GM18520 (cell line): ENCODE measurements around the gene NMUR1.

Experiments
- ATAC-seq: cut with Tn5 transposase; IDR thresholded peaks from one replicate; pipeline ENCODE4 v1.9.1; 2021; ENCODE audit not compliant: unreplicated experiment

NMUR1 gene

DNA sequence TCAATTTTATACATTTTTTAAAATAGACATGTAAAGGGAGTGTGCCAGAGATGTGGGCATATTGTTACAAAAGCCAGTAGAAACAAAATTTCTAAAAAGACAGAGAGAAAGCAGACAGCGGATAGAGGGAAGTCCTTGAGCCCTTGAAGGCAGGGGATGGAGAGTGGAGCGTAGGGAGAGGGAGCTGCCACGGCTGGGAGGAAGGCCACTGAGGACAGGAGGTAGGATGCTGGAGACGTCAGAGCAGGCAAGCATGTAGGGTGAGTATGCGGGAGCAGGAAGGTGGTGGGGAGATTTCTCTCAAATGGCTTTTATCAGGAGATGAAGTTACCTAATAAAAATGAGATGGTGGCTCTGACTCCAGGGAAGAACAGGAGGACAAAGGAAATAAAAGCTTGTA, 41.9 kb downstream of the NMUR1 start:
- ATAC-seq: no peak

DNA sequence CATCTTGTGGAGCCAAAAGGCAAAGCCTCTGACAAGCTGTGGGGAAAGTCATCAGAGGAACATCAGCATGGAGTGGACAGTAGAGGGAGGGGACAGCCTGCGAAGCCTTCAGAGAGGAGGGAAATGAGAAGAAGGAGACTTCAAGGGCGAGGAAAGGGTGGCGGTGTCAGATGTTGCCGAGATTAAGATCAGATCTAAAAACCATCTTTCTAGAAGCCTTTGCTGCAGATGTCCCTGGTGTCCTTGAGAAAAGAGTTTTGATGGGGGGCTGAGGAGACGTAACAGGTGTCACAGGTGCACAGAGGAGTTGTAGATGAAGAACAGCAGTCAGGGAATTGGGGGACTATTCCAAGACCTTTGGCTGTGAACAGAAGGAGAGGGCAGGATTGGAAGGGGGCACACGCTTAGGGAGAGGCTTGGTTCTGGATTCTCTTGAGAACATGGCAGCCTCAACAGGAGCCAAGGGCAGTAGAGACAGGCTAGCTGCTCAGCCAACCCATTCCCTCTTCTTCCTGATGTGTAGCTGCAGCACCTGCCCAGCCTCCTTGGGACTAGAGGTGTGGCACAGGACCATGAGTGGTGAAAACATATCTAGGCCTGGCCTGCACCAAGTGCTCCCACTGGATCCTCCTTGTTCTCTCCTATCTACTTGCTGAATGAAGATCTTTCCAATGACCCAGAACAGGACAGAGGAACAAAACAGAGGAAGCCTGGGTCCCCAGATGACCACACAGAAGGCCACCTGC, 43.2 kb downstream of the NMUR1 start:
- no peak for ATAC-seq

DNA sequence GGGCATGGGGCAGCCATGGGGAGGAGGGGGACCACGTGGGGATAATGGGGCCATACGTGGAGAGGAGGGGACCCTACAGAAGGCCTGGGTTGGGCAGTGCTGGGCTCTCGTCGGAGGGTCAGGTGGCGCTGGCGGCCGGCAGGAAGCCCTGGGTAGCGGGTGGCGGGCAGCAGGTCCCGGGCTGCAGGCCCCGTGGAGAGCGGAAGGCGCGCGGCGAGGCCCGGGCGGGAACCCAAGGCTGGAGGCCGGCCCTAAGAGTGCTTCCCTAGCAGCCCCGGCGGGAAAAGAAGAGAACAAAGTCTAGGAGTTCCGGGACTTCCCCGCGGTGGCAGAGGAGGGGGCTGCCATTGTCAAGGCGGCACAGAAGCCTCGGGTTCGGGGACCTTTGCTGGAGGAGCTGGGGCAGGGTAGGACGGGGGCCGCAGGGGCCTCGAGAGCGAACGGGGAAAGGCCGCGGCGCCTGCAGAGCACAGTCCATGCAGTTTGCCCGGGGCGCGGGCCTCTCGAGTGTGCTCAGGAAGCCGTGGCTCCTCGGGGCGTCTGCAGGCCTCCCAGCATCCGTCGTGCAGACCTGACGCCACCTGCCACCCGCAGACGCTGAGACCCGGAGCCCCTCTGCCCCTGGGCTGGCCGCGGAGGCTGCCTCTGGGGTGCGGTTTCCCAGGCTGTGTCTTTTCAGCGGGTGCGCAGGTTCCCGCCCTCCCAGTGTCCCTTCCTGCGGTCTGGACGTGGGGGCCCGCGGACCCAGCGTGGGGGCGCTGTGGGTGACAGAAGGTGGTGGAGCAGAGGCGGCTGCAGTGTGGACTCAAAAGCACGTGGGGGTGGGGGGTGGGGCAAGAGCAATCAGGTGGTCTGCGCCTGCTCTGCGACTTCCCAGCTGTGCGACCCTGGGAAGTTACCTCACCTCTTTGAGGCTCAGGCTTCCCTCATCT, 46.6 kb downstream of the NMUR1 start:
- no peak for ATAC-seq

DNA sequence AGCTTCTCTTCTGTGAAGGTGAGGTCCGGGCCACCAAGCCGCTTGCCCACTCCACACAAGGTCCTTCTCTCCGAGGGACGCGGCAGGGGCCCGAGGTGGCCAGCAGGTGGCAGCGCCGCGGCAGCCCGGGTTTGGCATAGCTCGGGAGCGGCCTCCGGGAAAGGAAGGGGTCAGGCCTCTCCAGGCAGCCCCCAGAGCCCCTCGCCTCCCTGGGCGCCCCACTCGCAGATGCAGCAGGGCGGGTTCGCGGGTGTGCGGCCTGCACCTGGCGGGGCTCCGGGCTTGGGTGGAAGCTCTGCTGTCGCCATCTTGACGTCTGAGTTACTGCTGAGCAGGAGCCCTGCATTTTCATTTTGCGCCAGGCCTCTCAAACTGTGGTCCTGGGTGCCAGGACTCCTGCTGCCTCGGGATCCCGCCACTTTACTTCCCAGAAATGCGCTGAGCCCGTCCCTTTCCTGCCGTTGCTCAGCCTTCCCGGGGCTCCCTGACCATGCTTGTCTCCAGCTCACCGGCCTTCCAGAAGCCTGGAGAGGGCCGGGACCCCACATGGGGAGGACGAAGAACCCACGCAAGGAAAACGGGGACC, 47.3 kb downstream of the NMUR1 start:
- peak; percentile 48 for ATAC-seq

DNA sequence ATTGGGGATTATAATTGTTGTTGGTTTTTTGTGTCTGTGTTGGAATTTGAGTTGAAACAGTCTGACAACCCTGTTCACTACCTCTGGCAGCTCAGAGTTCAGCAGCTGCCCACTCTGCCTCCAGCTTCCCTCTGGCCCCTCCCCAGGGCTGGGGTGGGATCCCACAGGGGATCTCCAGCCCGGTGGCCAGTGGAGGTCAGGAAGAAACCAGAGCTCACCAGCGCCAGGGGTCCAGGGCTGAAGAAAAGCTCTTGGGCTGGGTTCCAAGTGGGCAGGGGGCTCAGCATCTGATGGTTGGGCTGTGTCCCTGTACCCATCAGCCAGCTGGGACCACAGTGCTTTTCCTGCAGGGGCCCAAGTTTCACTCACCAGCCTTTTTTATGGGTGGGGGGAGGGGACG, 49.5 kb downstream of the NMUR1 start:
- ATAC-seq: no peak

DNA sequence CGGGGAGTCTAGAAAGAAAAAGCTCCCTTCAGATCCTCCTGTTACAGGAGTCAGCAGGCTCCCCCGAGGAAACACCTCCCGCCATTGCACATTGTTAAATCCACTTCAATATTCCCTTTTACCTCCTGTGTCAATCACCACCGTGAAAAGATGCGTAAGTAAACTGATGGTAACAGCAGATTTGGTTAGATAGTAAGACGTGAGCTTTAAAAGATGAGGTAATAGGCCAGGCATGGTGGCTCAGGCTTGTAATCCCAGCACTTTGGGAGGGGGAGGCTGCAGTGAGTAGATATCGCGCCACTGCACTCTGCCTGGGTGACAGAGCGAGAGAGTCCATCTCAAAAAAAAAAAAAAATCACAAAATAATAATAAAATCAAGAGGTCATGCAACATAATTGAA, 50.8 kb downstream of the NMUR1 start:
- no peak for ATAC-seq

DNA sequence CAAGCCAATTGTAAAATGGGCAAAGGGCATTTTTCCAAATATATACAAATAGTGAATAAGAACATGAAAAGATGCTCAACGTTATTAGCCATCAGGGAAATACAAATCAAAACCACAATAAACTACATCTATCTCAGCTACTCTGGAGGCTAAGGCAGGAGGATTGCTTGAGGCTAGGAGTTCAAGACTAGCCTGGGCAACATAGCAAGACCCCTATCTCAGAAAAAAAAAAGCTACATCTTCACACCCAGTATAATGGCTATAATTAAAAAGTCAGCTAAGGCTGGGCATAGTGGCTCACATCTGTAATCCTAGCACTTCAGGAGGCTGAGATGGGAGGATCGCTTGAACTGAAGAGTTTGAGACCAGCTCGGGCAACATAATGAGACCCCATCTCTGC, 53.3 kb downstream of the NMUR1 start:
- ATAC-seq: no peak

DNA sequence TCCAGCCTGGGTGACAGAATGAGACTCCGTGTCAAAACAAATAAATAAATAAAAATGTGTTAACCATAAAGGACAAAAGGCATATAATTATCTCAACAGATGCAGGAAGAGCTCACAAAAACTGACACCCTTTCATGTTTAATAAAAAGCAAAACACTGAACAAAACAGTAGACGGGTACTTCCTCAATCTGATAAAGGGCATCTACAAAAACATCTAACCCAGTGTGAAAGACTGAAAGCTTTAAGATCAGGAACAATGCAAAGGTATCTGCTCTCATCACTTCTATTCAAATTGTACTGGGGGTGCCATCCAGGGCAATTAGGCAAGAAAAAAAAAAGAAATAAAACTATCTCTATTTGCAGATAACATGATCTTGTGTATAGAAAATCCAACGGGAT, 54.3 kb downstream of the NMUR1 start:
- no peak for ATAC-seq
